MM.1S (cell line): Measurements from ENCODE around the gene SEMA3C.

Source experiments
- EZH2 ChIP-seq: fragments of 300-600 bp; sonication (generic); optimal IDR thresholded peaks from 2 replicates; pipeline ENCODE3; 2017; ENCODE audit warnings: low read depth, mild to moderate bottlenecking, antibody characterized with exemption, low read length, mixed read lengths
- EZH2phosphoT487 ChIP-seq: fragments of 300-600 bp; sonication (generic); IDR thresholded peaks from 2 replicates; pipeline ENCODE4 v1.6.1; 2018; ENCODE audit warnings: antibody characterized with exemption, low read length
- TF ChIP-seq, protein P1 (sequence below): fragments of 300-600 bp; sonication (generic); IDR thresholded peaks from 2 replicates; pipeline ENCODE4 v1.5.1; 2016; ENCODE audit warnings: antibody characterized with exemption, low read length, mixed read lengths

DNA sequence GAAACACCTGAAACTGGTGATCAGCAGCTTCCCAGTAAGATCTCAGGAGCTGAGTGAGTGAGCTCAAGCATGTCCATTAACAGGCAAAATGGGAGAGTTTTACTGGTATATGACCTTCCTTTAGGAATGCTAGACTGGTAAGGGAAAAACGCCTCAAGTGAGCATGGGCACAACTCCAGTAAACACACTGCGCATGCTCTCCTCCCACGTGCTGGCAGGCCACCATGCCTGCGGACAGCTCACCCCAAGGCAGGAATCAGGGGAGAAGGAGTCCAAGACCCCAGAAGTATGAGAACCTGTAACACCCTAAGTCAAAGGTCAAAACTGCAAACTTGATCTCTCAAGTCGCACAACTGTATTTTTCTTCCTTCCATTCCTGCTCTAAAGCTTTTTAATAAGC is 152.1 kb downstream of the SEMA3C start:
- TF ChIP-seq, protein P1, sequence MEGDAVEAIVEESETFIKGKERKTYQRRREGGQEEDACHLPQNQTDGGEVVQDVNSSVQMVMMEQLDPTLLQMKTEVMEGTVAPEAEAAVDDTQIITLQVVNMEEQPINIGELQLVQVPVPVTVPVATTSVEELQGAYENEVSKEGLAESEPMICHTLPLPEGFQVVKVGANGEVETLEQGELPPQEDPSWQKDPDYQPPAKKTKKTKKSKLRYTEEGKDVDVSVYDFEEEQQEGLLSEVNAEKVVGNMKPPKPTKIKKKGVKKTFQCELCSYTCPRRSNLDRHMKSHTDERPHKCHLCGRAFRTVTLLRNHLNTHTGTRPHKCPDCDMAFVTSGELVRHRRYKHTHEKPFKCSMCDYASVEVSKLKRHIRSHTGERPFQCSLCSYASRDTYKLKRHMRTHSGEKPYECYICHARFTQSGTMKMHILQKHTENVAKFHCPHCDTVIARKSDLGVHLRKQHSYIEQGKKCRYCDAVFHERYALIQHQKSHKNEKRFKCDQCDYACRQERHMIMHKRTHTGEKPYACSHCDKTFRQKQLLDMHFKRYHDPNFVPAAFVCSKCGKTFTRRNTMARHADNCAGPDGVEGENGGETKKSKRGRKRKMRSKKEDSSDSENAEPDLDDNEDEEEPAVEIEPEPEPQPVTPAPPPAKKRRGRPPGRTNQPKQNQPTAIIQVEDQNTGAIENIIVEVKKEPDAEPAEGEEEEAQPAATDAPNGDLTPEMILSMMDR, result no peak
- no peak for TF ChIP-seq EZH2
- TF ChIP-seq EZH2phosphoT487, result no peak
